ENCODE data around the gene GABRG3.

- TF ChIP-seq ZNF184 (tag by site-specific recombination; IDR thresholded peaks at IDR 0.05), result no peak
- TF ChIP-seq CTCF (tag by site-specific recombination; IDR thresholded peaks at IDR 0.05), result no peak
- TF ChIP-seq ZSCAN16 (tag by site-specific recombination; IDR thresholded peaks at IDR 0.05), result no peak
These were observed 372.0 kb downstream of the GABRG3 start for GRCh38 chr15:27342991-27343390.
